C4-2B (cell line): ENCODE measurements around the gene CBX2.

Experiments used
- CTCF ChIP-seq: fragments of 450-650 bp; conservative IDR thresholded peaks from 2 replicates; pipeline ENCODE4 v1.5.1; 2017; ENCODE audit warnings: mild to moderate bottlenecking
- ZFX ChIP-seq: fragments of 450-650 bp; IDR thresholded peaks from 2 replicates; pipeline ENCODE4 v1.6.1; 2017

GRCh38 chr17:79798299-79799173, 20.6 kb downstream of the CBX2 start:
- no peak for TF ChIP-seq CTCF
- TF ChIP-seq ZFX, result no peak
